NCI-H146 treated with DMSO at 0.1 percent for 48 hours (cell line): ENCODE data around the gene LYRM4.
"Not testable (repeated sequence)": the region's sequence is repeated elsewhere in the genome, so short reads cannot be mapped to it uniquely, and the experiment has no call there.

Experiments used
- DNase-seq: peaks from one replicate; lab custom pipeline; 2025; ENCODE audit not compliant: unreplicated experiment; lab: John Stamatoyannopoulos, UW

The LYRM4 gene

DNA sequence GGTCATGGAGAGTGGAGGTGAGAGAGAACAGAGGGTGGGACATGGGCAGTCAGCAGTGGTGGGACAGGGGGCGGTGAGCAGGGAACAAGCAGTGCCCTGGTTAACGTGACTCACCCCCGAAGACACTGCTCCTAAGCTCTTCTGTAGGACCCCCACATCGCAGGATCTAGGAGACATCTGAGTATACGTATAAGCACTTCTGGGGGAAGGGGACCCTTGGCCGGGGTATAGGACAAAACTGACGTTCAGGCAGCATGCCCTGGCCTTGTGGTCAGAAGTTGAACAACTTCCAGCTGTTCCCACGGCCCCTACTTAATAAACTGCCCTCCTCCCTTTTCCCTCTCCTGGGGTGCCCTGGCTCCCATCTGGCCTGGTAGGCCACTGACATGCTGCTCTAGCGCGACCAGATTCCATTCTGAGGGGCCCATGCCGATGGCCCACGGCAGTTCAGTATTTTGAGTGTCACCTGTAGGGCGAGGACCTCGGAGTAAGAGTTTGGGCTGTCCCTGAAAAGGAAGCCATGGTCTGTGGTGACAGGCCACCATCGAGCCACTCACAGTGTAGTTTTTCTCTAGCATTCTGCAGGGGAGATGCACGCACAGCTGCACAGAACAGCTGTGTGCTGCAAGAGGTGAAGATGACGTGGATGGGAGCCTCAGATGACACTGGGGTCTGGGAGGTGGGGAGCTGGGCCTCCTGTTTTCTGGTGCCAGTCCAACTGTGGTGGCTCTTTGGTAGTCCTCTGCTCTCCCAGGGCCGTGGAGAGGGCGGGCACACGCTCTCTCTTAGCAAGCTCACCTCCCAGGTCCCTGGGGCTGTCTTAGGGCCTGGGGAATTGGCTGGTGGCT lies 137.2 kb downstream of the LYRM4 start:
- DNase-seq = no peak

DNA sequence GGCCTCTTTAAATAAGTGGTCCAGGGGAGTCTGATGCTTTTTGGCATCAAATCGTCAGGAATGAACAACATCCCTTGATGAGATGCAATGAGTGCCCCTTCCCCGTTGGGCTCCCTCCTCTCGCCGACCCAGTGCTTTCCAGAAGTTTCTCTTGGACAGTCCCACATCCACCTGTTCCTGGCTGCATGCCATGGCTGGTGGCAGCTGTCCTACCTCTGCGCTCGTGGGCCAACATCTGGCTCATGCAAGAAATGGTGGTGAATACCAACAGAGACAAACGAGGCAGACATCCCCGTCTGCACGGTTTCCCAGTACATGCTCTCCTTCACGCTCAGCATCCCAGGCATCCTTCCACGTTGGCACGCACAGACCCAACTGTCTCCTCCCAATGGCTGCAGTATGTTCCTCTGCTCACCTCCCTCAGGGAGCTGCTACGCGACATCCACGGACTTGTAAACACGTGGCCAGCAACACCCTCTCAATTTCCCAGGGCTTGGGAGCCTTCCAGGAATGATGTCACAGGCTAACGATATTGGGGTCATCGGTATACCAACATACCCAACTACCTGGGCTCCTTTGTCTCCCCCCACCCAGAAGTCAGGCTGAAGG lies 138.1 kb downstream of the LYRM4 start:
- no peak for DNase-seq

DNA sequence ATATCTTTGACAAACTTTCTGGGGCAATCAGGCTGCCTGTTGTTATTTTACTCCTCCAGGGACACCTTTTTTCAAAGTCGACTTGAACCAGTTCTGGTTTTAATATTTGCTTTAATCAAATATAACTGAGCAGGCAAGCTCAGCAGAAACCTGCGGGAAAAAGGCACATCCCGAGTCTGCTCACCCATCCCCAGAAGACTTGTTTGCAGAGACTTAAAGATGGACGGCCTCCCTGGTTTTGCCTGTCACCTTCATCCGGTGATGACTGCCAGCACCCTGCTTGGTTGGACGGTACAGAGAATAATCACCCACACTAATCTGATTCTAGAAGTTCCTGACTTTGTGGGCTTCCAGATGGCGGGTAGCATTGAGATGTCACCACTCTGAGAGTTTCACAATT lies 138.8 kb downstream of the LYRM4 start:
- no peak for DNase-seq

DNA sequence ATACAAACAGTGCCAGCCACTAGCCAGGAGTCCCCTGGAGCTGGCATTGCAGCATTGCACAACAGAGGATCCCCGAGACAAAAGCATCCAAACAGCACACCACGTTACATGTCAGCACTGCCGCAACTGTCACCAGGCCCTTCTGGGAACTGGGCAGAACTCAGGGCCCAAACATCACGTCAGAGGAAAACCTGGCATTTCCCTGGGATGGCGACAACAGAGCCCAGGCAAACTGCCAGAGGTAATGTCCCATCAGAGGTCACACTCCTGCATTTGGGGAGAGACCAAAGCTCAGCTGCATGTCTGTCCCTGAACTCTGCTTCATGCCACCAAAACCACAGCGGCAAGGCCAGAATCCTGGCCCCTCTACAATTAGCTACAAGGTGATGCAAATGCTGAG lies 139.3 kb downstream of the LYRM4 start:
- DNase-seq = no peak

DNA sequence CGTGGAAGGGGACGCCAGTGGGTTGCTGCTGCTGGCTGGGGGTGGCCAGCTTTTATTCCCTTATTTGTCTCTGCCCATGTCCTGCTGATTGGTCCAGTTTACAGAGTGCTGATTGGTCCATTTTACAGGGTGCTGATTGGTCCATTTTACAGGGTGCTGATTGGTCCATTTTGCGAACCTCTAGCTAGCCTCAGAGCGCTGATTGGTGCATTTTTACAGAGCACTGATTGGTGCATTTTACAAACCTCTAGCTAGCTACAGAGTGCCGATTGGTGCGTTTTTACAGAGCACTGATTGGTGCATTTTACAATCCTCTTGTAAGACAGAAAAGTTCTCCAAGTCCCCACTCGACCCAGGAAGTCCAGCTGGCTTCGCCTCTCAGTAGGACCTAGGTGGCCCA lies 140.2 kb downstream of the LYRM4 start:
- not testable (repeated sequence) for DNase-seq

DNA sequence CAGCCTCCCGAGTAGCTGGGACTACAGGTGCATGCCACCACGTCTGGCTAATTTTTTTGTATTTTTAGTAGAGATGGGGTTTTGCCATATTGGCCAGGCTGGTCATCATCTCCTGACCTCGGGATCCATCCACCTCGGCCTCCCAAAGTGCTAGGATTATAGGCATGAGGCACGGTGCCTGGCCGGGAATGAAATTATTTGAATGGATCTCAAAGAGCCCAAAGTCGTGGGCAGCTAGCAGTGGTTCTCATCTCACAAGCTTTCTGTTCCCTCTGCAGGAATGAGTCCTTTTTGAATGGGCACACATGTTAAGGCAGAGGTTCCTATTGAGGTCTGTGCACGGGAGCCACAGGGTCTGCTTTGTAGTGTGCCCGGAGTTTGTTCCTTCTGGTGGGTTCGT lies 140.7 kb downstream of the LYRM4 start:
- no peak for DNase-seq

DNA sequence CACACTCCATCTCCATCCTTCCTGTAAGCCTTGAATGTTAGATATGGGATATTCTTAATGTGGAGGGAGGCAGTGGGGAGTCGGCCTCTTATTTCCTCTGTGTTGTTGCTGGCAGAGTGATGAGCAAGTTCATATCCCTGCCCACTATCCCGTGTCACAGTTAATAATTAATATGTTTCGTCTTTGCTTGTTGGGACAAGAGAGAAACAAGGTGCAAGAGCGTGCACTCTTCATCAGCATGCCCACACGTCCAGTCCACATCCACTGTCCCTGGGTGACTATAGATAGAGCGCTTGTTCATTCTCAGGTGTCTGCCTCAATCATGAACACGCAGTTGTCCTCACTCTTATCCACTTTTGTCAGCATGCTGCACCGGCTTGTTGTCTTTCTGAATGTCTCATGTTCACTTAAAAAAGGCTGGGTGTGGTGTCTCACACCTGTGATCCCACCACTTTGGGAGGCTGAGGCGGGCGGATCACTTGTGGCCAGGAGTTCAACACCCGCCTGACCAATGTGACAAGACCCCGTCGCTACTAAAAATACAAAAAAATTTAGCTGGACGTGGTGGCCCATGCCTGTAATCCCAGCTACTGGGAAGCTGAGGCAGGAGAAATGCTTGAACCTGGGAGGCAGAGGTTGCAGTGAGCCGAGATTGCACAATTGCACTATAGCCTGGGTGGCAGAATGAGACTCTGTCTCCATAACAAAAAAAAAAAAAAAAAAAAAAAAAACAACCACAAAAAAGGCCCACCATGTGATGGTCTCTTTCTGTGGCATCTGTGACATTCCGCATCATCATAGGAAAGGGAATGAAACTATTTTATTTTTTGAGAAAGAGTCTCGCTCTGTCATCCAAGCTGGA lies 141.4 kb downstream of the LYRM4 start:
- DNase-seq = no peak

DNA sequence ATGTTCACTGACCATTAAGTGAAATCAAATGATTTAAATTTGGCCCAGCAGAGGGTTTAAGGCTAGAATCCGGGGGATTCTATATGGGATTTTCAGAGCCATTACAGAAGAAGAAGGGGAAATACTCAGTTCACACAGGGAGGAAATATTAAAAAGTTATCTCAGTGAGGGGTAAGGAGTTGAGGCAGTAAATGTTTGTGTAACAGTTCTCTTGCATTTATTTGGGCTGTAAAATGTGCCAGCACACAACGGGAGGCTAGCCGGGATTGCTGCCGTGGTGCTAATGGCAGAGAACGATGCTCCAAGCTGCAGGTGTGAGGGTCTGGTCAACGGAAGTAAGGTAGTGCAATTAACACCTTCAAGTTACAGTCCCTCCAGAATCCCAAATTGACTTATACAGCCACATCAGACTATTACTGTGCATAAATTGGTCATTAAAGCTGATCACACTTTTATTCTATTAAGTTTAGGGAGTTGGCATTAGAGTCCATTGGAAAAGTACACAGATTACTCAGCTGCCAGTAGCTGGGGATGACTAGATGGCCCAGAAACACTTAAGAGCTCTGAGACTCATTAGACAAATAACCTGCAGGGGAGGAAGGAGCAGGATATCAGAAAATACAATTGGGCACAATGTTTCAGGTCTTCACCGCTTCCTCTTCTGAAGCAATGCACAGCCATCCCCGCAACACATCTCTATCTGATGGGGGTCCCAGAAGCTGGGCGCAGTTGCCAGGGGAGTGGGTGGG lies 144.3 kb downstream of the LYRM4 start:
- no peak for DNase-seq

DNA sequence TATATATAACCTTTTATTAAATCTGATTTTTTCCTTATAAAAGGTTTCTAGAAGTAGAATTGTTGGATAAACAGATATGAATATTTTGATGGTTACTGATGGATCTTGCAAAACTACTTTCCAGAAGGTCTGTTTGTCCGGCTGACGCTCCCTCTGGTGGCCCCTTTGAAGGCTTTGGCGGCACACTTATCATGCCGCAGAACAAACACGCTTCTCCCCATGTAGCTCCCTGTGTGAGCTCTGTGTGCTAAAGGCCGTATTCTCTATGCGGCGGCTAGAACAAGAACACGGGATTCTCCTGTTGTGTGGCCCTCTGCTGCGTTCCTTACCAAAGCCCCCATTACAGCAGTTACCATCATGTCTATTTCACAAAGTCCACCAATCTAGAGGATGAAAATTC lies 145.6 kb downstream of the LYRM4 start:
- no peak for DNase-seq

DNA sequence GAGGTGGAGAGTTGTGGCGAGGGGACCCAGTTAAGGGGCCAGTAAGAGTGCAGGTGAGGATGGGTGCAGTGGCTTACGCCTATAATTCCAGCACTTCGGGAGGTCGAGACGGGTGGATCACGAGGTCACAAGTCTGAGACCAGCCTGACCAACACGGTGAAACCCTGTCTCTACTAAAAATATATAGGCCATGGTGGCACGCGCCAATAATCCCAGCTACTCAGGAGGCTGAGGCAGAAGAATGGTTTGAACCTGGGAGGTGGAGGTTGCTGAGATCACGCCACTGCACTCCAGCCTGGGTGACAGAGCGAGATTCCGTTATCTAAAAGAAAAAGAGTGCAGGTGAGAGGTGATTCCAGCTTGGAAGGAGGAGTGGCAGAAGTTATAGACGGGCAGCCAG lies 147.7 kb downstream of the LYRM4 start:
- DNase-seq = no peak

DNA sequence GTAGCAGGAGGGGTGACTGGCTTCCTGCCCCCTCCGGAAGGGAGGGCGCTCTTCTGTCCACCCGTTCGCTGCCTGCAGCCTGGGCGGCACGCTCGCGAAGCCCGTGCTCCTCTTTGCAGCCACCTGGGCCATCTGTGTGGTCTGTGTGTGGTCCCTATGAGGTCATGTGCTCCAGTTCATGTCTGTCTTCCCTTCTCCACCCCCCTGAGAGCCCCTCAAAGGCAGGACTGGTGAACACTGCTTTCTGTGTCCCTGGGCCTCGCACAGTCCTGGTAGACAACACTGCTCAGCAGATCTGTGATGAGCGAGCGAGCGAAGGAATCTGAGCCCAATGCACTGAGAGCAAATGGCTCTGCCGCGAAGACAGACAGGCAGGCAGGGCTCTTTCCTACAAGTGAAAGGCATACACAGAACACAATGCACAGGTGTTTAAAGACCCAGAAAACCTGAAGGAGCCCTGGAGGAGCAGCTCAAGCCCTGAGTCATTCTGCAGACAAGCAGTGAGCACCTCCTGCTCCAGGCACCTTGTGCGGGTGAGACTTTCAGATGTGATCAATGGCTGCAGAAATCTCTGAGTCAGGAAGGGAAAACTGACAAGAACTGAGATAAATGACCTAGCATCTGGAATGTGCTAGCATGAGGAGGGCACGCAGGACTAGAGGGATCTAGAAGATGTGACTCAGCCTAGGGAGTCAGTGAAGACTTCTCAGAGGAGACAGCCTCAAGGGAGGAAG lies 148.5 kb downstream of the LYRM4 start:
- DNase-seq = no peak

DNA sequence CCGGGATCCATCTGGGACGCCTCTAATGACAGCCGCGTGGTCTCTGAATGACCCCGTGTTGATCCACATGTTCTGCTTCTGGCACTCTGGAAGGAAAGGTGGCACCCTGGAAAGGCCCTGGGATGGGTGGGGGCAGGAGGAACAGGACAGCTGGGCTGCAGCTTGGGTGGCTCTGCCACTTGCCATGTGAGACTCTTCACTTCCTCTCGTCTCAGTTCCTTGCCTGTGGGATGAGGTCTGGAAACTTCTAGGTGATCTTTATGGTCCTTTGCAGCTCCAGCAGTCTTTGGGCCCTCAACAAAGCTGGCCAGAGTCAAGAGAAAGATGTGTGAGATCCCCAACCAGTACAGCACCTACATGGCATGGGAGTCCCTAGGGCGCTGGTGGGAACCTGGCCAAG lies 149.1 kb downstream of the LYRM4 start:
- DNase-seq = no peak

DNA sequence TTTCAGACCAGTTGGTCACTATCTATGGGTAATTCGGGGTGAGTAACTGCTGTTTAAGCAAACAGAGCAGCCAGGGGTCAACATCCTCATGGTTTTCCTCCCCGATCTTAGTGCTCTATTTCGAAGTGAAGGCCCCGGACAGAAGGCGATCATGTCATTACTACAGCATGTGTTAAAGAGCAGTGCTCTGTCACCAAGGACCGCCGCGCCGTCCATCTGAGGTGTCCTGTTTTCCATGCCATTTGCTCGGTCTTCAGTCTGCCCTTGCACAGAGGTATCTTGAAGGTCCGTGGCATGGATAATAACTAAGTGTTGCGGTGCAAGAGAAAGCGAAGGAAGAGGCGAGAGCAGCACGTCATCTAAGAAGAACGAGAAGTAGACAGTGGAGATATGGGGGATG lies 150.5 kb downstream of the LYRM4 start:
- no peak for DNase-seq

DNA sequence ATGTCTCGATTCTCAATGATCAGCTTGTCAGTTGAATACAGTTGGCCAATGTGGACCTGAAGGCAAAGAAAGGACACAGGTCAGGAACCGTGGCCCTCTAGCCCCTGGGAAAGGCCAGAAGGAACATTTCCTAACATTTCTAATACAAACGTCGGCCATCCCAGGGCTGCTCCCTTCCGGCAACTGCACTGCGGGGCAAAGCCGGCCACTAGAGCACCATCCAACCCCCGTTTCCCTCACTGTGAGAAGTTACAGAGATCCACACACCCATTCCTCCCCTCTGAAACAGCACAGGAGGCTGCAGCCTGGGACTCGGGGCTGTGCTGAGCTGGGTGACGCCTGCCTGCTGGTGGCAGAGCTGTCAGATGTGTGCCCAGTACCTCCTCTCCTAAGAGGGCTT lies 151.3 kb downstream of the LYRM4 start:
- no peak for DNase-seq

DNA sequence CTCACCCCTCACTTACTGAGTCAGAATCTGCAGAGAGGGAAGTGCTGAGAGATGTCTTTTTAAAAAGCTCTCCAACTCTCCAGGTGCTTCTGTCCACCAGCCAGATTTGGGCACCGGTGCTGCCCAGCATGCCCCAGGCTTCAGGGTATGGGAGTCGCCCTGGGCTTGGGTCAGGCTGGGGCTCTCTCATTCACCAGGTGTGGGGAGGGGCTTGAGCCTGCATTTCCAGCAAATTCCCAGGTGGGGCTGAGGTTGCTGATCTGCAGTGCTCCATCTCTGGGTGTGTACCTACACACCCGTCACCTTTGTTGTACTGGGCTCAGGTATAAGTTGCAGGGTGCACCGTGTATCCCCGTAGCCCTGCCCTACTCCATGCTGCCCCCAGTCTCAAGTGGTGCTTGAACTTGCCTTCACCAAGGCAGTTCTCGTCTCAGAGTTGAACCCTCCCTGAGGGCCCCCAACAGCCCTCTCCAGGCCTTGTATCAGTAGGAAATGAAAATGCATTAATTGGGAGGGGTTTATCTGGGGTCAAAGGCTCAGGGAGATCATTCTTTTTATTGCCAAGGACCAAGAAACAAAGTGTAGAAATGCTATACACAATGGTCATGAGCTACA lies 152.1 kb downstream of the LYRM4 start:
- no peak for DNase-seq

DNA sequence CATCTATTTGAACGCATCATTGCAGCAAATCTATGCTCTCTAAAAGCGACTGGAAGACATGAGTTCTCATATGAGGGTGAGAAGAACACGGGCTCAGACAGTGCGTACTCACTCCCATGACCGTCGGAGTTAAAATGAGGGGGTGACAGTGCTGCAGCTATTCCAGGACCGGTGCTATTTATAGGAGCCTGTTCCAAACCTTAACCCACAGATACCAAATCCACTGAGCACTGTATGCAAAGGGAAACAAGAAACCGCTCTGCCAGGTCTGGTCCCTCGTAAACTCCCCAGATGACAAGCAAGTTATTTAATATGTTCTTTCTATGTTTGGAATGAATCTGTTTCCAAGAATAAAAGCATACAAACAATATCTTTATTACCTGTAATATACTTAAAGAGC lies 152.7 kb downstream of the LYRM4 start:
- no peak for DNase-seq

DNA sequence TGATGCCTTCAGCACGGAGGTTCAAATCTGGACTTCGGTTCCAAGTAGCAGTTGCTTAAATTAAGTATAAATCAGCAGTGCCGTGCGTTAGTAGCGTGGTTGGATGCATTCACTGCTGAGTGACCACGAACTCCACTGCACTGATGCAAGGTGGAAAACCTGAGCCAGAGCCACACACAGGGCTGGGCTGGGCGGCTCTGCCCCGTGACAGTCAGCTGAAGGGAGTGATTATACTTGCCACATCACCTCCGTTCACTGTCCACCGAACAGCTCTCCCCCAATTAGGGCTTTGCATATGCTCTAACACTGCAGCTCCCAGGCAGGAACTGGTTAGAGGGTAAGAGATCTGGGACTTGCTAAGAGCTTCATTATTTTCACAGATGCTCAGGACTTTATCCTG lies 153.4 kb downstream of the LYRM4 start:
- no peak for DNase-seq

DNA sequence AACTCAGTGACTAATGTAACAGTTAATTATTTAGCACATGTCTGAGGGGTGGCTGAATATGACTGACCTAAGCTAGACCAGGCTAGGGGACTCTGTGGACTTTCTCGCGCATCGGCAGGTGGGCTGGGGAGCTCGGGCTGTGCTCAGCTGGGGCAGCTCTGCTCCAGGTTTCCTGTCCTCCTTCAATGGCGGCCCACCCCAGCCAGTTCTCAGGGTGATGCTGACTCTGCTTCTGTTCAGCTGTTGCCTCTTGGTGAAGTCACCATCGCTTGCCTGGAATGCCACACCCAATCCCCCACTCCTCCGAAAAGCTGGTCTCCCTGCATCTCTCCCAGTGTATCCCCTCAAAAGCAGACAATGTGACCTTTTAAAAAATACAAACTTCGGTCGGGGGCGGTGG lies 155.6 kb downstream of the LYRM4 start:
- no peak for DNase-seq

DNA sequence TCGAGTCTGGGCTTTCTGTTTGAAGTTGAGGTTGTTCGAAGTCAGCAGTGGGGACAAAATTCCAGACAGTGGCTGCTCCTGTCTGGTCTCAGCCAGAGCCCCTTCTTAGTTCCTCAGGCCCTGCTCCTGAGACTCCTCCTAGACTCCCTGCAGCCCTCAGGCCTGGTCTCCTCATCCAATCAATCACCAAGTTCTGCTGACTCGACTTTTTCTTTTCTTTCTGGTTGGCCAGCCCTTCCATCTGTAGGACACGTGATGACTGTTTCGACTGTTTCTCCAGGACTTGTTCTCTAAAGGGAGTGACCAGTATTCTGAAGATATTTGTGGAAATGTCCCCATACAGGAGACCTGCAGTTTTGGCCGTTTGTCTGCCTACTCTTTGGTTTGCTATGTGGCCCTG lies 156.1 kb downstream of the LYRM4 start:
- DNase-seq = no peak

DNA sequence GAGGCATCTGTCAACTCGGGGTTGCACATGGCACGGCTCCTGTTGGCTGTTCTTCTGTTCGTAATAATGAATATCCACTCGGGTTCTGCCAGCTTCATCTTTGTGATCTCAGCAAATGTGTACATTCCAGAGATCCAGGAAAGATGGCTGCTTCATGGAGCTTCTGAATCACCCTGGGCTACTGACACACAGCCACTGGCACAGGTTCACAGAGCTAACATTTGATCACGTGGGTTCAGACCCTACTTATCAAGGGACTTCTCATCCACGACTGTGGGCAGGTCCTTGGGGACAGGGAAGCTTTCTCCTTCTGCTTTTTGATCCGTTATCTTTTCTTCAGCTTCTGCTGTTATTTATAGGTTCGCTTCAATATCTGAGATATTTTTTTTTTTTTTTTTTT lies 157.5 kb downstream of the LYRM4 start:
- no peak for DNase-seq
